NCI-H1694 treated with DMSO at 0.1 percent for 48 hours (cell line): Measurements from ENCODE around the gene HAGH.
"Not testable (repeated sequence)": the region's sequence is repeated elsewhere in the genome, so short reads cannot be mapped to it uniquely, and the experiment has no call there.

Experiments used
- DNase-seq: peaks from one replicate; lab custom pipeline; 2025; lab: John Stamatoyannopoulos, UW

HAGH gene

DNA sequence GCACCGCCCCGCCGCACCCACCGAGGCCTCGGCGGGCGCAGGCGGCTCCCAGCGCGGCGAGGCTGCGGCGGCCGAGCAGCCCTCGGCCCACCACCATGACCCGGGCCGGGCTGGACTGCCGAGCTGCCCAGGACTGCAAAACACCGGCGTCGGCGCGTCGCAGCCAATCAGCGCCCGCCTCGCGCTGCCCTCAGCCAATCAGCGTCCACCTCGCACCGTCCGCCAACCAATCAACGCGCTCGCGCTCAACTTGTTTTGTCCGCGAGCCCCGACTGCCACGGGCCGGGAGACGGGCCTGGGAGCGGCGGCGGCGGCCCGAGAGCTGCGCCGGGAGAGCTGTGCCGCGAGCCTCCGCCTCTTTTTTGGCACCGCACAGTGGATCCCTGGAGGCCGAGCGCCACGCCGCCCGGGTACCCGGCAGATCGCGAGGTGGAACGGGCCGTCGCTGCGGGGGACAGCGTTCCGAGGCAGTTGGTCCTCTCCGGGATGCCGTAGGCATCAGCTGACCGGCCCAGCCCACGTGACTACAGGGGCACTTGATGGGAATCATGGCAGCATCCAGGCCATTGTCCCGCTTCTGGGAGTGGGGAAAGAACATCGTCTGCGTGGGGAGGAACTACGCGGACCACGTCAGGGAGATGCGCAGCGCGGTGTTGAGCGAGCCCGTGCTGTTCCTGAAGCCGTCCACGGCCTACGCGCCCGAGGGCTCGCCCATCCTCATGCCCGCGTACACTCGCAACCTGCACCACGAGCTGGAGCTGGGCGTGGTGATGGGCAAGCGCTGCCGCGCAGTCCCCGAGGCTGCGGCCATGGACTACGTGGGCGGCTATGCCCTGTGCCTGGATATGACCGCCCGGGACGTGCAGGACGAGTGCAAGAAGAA lies at the start of gene HAGH, which contains the start of gene FAHD1:
Gene HAGH, minus strand, starts transcription at position 135 of the 883 bp plus-strand sequence. Its CDS starts 38 bp downstream, at position 97.
Gene FAHD1, plus strand, starts transcription at position 516 of the 883 bp plus-strand sequence. Its CDS starts 33 bp downstream, at position 549.
- DNase-seq: peak; percentile 71

- not testable (repeated sequence) for DNase-seq
These were observed 49.4 kb upstream of the HAGH start for GRCh38 chr16:1876066-1876465.

DNA sequence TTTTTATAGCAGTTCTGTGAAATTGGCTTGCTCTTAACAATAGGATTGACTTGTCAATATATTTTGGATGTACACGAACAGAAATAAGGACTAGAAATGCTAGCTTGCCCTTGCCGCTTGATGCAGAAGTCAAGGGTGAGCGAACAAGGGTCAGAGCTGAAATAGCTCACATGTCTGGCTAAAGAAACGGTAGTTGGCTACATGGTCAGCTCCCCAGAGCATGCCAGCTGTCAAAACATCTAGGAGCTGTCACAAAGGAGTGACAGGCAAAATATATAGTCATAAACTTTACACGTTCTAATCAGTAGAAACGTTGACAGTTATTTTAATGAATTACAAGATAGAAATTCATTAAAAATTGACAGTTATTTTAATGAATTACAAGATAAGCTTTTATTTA lies 48.2 kb upstream of the HAGH start:
- no peak for DNase-seq

DNA sequence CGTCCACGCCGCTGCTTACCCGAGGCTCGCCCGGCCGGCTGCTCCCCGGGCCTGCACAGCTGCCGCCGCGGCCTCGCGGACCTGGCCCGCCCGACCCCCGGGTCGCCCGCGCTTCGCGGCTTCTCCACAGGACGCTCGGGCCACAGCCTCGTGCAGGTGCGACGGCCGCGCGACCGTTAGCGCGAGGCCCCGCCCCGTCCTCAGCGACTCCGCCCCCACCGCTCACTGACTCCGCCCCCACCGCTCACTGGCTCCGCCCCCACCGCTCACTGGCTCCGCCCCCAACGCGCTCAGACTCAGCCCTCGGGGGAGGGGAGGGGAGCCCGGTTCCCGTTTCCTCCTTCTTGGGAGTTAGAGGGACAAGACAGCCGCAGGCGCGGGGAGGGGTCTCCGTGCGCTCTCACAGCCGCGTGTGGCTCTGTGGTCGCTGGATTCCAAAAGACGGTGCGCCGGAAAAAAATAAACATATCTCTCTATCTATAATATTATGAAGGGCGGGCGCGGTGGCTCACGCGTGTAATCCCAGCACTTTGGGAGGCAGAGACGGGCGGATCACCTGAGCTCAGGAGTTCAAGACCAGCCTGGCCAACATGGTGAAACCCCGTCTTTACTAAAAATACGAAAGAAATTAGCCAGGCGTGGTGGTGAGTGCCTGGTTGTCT lies 45.5 kb upstream of the HAGH start, which contains the start of gene MEIOB:
Gene MEIOB, minus strand, starts transcription at position 191 of the 662 bp plus-strand sequence. CDS start 3,989 bp downstream, outside the sequence.
- DNase-seq: no peak

DNA sequence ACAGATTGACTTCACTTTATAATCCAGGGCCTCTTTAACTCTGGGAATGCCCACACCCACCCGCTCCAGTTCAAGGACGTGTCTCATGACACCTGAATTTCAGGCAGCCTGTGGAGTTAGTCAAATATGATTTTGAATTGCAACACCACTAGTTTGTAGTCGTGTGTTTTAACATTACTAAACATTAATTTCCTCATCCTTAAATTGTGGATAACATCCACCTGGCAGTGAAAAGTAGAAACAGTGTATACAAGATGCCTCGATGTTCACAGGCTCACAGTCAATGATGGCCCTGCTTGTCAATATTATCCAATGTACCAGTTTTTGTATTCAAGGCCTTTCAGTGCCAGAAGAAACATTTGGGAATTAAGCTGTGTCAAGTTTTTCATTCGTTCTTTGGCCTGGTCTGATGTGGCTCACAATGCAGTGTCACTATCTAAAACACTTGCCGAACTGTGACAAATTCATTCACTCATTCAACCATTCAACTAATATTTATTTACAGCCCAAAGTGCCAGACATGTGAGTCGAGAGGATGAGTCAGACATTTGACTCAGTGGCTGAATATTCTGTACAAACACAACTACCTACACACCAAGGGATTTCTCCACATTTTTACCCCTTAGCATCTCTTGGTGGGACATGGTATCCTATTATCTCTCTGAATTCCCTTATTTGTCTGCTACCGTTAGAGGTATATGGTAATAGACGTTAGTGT lies 43.9 kb upstream of the HAGH start:
- DNase-seq: no peak

- no peak for DNase-seq
These were observed 39.5 kb upstream of the HAGH start for GRCh38 chr16:1865902-1866690.

GRCh38 chr16:1863681-1864460 lies 37.2 kb upstream of the HAGH start:
- peak; percentile 43 for DNase-seq

GRCh38 chr16:1862394-1862793 lies 35.8 kb upstream of the HAGH start:
- no peak for DNase-seq

- no peak for DNase-seq
These were observed 35.1 kb upstream of the HAGH start for GRCh38 chr16:1861730-1862129.

GRCh38 chr16:1859650-1860049 lies 33.0 kb upstream of the HAGH start:
- DNase-seq: no peak

GRCh38 chr16:1858189-1858865 lies 31.7 kb upstream of the HAGH start:
- no peak for DNase-seq

GRCh38 chr16:1857433-1858097 lies 30.9 kb upstream of the HAGH start:
- DNase-seq: no peak

GRCh38 chr16:1851793-1852192 lies 25.2 kb upstream of the HAGH start:
- no peak for DNase-seq

DNA sequence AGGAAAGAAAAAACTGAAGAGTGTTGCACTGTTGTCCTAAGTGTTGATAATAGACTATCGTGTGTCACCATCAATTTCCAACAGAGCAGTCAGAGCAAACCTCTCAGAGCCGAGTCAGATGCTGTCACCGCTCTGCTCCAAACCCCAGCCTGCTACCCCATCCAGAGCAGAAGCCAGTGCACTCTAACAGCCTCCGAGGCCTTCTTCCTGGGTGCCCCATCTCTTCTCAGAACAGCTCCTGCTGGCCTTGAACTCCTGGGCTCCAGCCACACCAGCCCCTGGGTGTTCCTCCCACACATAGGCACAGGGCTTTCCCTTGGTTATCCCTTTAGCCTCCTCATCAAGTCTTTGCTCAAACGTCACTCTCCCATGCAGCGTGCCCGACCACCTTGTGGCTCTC lies 24.4 kb upstream of the HAGH start:
- no peak for DNase-seq

DNA sequence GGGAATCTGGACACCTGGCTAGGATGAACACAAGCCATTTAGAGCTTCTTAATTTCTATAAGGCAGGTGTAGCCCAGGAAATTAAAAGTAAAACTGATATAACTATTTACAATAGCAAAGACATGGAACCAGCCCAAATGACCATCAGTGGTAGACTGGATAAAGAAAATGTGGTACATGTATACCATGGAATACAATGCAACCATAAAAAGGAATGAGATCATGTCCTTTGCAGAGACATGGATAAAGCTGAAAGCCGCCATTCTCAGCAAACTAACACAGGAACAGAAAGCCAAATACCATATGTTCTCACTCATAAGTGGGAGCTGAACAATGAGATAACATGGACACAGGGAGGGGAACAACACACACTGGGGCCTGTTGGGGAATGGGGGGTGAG lies 19.8 kb upstream of the HAGH start:
- DNase-seq: no peak

DNA sequence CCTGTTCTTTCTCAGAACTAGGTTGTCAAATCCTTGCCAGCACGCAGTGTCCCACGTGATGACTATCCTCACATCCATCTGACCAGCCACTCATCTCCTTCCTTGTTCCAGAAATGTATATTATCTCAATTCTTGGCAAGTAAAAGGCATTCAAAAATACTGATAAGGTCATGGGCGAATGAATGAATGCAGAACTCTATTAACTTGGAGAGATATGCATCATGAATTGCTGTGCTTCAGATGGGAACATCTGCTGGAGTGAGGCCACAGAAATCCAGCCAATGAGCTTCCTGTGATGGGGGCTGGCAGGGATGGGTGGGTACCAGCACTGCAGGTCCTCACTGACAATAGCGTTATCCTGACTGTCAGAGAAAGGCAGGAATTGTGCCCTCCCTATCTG lies 19.4 kb upstream of the HAGH start:
- DNase-seq: no peak

DNA sequence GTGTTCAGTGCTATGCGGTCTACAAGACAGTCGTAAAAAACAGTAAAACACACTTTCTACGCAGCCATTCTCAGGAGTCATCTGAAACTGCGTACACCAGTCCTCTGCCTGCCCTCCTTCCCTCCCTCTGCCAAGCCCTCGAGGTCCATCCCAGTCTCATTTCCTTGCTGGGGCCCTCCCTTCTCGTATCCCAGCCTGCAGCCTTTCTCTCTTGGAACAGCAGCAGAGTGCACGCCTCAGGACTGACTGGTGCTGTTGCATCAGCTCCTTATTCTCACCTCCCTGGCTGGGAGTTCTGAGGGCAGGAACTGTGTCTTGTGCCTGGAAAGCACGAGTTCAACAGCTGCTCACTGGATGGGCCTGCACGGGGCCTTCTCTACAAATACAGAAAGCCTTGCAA lies 12.9 kb upstream of the HAGH start:
- no peak for DNase-seq

GRCh38 chr16:1834096-1834495 lies 7.5 kb upstream of the HAGH start:
- DNase-seq: no peak

DNA sequence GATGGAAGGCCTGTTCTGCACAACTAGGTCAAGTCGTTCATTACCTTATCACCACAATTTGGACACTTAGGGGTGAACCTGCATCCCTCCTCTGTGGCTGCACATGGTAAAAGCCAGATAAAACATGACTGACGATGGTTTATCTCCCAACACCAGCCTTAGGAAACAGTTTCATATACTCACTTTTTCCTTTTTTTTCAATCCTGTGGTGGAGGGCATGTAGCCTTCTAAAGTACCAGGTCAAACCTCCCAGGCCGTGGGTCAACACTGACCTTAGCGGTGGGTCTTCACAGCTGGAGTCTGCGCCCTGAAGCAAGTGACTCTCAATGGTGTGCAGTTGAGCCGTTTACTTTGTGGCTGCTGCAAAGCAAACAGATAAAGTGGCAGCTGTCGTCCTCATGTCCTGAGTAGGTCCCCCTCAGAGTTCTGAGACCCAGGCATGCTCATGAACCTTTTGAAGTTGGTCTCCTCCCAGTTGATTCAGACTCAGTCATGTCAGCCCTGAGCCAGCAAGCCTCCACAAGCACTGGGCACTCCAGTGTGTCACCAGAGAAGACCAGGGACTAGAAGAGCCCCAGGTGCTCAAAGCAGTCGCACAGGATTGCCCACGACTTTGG lies 6.3 kb upstream of the HAGH start:
- no peak for DNase-seq
